ENCODE results near the gene MBD4. TPM values are rescaled to one million over a fixed set of nuclear protein-coding genes. Genes with fewer than 3 reads are reported as not detected.

MBD4 gene
- total RNA-seq, 1 experiment from 2014 or later = 40.1 TPM

DNA sequence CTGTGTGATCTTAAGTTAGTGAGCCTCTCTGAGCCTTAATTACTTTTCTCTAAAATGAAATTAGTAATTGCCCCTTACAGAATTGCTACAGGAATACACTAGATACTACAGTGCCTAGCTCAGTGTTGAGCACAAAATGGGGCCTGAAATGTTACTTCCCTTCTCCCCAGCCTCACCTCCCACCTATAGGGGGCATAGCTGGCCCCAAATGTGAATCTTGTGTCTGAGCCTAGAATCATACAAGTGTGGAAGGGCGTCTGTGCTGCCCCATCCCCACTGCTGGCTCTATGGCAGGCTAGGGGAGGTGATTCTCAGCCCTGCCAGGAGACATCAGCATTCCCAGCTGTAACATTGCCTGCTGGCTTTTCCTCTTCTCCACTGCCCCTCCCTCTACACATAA is 43.0 kb upstream of the MBD4 start:
- Histone ChIP-seq H4K5ac (ENCODE audit: insufficient read length, low read depth, low read length) (no peak overlapping the region), H2BK120ac (ENCODE audit: low read depth, low read length, poor library complexity, severe bottlenecking) (no peak overlapping the region), H3K4ac (ENCODE audit: low read depth, low read length) (no peak overlapping the region), H3K9me3 (ENCODE audit: control insufficient read depth, low read depth, low read length) (no peaks in the 10 kb centered on the region), H2BK12ac (ENCODE audit: insufficient read length, low read depth, low read length) (no peak overlapping the region), H3K14ac (ENCODE audit: insufficient read depth, low read length) (no peak overlapping the region), H3K79me2 (ENCODE audit: insufficient read depth, low read length) (no peaks in the 10 kb centered on the region), H4K20me1 (ENCODE audit: control insufficient read depth, insufficient read depth, insufficient read length) (no peaks in the 10 kb centered on the region), H2BK5ac (ENCODE audit: insufficient read length, low read length) (no peak overlapping the region), H3K23me2 (ENCODE audit: insufficient read length, low read depth, low read length, poor library complexity, severe bottlenecking) (no peaks in the 10 kb centered on the region), H3K4me1 (ENCODE audit: insufficient read depth, low read length) (peaks cover 11% of the 10 kb centered on the region; the same call in 1 of the 2 replicates), H2BK15ac (ENCODE audit: low read depth, low read length) (no peak overlapping the region), H3K4me2 (ENCODE audit: insufficient read depth, insufficient read length, low read length) (no peak overlapping the region), H4K8ac (replicated peaks; ENCODE audit: insufficient read length, low read depth, low read length) (no peak overlapping the region), H3K23ac (ENCODE audit: insufficient read length, low read depth, low read length) (no peak overlapping the region), H3K27me3 (ENCODE audit: insufficient read depth, low read length) (no peaks in the 10 kb centered on the region), H3K79me1 (ENCODE audit: insufficient read depth, low read depth, low read length, poor library complexity, severe bottlenecking) (no peaks in the 10 kb centered on the region), H3K56ac (ENCODE audit: insufficient read length, low read depth, low read length) (no peak overlapping the region), H3K27ac (ENCODE audit: insufficient read length, low read depth, low read length) (no peak overlapping the region), H4K91ac (ENCODE audit: insufficient read length, low read depth, low read length) (no peak overlapping the region), H3T11ph (ENCODE audit: low read length) (no peak overlapping the region), H3K18ac (ENCODE audit: insufficient read length, low read depth, low read length) (no peak overlapping the region), H3K9ac (ENCODE audit: extremely low read depth, insufficient read length, low read length) (no peak overlapping the region), H2AFZ (ENCODE audit: low read length) (no peak overlapping the region), H2BK20ac (ENCODE audit: low read depth, low read length, poor library complexity, severe bottlenecking) (no peak overlapping the region), H2AK5ac (ENCODE audit: insufficient read length, low read length) (no peak overlapping the region)
- H3K36me3 Mint-ChIP-seq (ENCODE audit: insufficient read depth in 1 of 3, low read depth in 3 of 3) = peaks cover 8 to 41% (median 31%) of the 10 kb centered on the region in 3 experiments
- TF ChIP-seq, protein P1, sequence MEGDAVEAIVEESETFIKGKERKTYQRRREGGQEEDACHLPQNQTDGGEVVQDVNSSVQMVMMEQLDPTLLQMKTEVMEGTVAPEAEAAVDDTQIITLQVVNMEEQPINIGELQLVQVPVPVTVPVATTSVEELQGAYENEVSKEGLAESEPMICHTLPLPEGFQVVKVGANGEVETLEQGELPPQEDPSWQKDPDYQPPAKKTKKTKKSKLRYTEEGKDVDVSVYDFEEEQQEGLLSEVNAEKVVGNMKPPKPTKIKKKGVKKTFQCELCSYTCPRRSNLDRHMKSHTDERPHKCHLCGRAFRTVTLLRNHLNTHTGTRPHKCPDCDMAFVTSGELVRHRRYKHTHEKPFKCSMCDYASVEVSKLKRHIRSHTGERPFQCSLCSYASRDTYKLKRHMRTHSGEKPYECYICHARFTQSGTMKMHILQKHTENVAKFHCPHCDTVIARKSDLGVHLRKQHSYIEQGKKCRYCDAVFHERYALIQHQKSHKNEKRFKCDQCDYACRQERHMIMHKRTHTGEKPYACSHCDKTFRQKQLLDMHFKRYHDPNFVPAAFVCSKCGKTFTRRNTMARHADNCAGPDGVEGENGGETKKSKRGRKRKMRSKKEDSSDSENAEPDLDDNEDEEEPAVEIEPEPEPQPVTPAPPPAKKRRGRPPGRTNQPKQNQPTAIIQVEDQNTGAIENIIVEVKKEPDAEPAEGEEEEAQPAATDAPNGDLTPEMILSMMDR (conservative IDR thresholded peaks at IDR 0.05) = peak; percentile 63
- no peak overlapping the region; a peak in 1 of 7 replicates for H3K27ac Mint-ChIP-seq
- no CpG with 5 or more reads among the region's 1 CpG for WGBS (ENCODE audit: extremely low coverage, insufficient read length, low lambda C conversion rate)
- H3K27me3 Mint-ChIP-seq (ENCODE audit: low read depth) = no peaks in the 10 kb centered on the region
- H3K4me3 Mint-ChIP-seq = no peak overlapping the region
- H3K4me1 Mint-ChIP-seq = peaks cover 45 to 51% of the 10 kb centered on the region in 2 experiments
- H3K9me3 Mint-ChIP-seq = no peaks in the 10 kb centered on the region; a peak in 1 of 5 replicates
- peak; percentile 52 for DNase-seq

Measured in H9 (cell line).